Urinary bladder (tissue), 4 donors: Measurements from ENCODE around the gene ELMO1. TPM values are rescaled to one million over a fixed set of nuclear protein-coding genes. Genes with fewer than 3 reads are reported as not detected.

Experiments
- DNase-seq: peaks from one replicate; pipeline ENCODE4 v3.0.0-alpha.2; 2015; ENCODE audit errors: extremely low spot score
- H3K27ac ChIP-seq: one replicate; pipeline ENCODE4 v1.5.1; 2013; ENCODE audit warnings: low read depth, mild to moderate bottlenecking, moderate library complexity
- H3K36me3 ChIP-seq: one replicate; pipeline ENCODE4 v1.6.1; 2013; ENCODE audit warnings: mild to moderate bottlenecking, moderate library complexity; ENCODE audit not compliant: insufficient read depth
- H3K4me1 ChIP-seq: one replicate; pipeline ENCODE4 v1.6.1; 2013; ENCODE audit warnings: mild to moderate bottlenecking, moderate library complexity; ENCODE audit not compliant: insufficient read depth
- H3K4me3 ChIP-seq: one replicate; pipeline ENCODE4 v1.5.1; 2013; ENCODE audit warnings: low read depth, low read length
- WGBS: extraction: QIAGEN DNeasy Blood & Tissue Kit; methylation state at CpG from one replicate; pipeline ENCODE4 v1.1.7; 2013; 5-methylcytosine and 5-hydroxymethylcytosine counted together
- polyA plus RNA-seq: library from polyadenylated mRNA; stranded (reverse); fragments of 200-250 nt; gene quantifications from one replicate; pipeline ENCODE4 v1.2.3, GENCODE V29; 2013
- total RNA-seq: library from RNA; depleted of rRNA; stranded (reverse); fragments of >200 nt; gene quantifications from one replicate; pipeline ENCODE4 v1.2.3, GENCODE V29; 2014
- donor health status: healthy with polysubstance abuse.
- donor health status: healthy.

ELMO1 gene
- total and polyA plus RNA-seq, 2 donors, result 14.1 to 86.7 TPM

DNA sequence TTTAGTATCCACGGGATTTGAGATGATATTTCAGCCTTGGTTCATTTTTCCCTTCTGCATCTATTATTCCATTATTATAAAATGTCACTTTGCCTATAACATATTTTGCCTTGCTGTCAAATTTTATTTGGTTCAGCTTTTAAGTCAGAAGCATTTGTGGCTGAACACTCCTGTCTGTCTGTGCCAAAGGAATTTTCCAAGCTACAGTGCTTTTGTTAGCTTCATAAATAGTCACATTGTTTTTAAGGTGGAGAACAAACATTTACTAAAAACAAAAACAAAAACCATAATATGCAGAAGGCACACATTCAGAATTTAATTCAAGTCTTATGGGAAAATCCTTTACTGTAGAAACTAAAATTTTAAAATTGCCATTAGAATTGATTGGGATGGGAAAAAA is 33.8 kb upstream of the ELMO1 start:
- DNase-seq, result no peak
- H3K4me3 ChIP-seq, result no peak overlapping the region
- H3K27ac ChIP-seq, result no peak overlapping the region
- WGBS, result 39% methylated on average over 1 of the region's 1 CpG
- H3K36me3 ChIP-seq, result no peaks in the 10 kb centered on the region
- no peaks in the 10 kb centered on the region for H3K4me1 ChIP-seq

DNA sequence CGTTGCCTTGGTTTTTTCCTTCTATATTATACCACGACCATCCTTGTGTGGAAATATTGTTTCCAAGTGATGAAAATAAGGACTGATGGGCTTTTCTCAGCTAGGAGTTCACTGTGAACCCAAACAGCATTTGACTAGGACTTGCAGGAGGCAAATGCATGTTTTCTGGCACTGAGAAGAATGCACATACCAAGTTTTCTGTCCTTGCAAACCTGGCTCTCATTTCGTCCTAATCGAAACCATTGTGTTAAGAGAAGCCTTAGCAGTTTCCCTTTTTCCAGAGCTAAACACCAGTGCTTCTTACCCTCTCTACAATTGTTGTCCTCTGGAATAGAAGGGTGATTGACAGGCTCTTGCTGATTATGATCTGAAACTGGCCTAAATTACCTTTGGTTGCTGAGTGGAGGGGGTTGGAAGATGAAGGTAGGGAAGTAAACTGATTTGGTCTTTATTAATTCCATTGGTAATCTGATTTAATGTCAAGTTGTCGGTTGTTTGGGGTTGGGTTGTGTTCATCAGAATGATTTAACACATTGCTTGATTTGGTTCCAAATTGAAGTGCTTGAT is 33.1 kb upstream of the ELMO1 start:
- no peak for DNase-seq
- Histone ChIP-seq H3K27ac (no peak overlapping the region), H3K36me3 (no peaks in the 10 kb centered on the region), H3K4me1 (no peaks in the 10 kb centered on the region), H3K4me3 (no peak overlapping the region)
- 82% methylated on average over 5 of the region's 5 CpGs for WGBS

DNA sequence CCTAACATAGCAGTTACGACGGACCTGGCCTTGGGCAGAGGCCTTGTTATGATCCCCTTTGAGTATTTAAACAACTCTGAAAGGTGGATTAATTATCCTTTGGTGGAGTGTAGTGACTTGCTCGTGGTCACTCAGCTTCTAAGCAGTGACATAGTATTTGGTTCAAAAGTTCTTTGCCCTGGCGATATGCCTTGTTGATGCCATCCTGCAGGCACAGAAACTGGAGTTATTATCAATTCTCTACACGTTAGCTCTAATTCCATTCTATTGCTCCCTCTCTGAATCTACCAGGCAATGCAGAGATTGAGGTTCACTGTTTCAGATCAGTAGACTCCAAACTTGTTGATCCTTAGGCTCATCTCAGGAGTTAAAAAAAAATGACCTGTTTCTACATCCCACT is 32.5 kb upstream of the ELMO1 start:
- no peaks in the 10 kb centered on the region for H3K4me1 ChIP-seq
- DNase-seq, result no peak
- WGBS, result 81% methylated on average over 5 of the region's 5 CpGs
- H3K4me3 ChIP-seq, result no peak overlapping the region
- H3K27ac ChIP-seq, result no peak overlapping the region
- no peaks in the 10 kb centered on the region for H3K36me3 ChIP-seq

DNA sequence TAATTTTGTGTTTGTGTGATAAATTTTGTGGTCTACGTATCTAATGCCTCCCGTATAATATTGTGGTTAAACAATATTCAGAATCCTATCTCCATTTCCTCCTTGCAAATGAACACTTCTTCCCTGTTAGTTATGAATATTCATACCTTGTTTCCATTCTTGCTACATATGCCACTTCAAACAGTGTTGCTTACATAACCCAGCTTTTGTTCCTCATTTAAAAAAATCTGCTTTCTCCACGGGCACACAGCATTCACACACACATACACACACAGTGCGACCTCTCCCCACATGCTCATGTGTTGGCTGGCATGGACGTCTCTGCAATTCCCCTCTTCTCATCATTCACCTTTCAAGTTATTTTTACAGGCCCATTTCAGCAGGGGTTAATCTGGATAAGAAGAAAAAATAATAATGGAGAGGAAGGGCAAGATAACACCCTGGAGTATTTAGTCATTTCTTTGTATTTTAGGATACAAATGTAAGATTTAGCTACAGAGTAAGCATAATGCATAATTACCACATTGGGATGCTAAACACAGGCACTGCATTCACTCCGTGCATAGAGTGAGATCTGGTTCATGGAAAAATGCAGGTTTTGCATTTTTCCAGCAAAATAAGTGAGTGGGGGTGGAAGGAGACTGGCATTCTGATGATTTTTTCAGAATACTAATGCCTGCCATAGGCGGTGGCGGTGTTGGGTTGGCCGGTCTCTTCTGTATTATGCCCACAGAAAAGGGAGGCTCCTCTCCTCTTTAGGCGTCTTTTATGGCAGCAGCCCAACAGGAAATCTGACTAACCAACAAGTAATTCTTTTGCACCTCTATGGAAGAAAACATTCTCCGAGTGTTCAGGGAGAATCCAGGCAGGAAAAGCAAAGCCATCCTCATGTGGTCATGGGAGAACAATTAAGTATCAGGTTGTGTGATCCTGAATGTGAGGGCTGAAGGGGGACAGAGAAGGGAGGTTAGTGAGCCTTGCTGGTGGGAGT is 31.7 kb upstream of the ELMO1 start:
- 75% methylated on average over 11 of the region's 11 CpGs for WGBS
- DNase-seq, result no peak
- Histone ChIP-seq H3K27ac (no peak overlapping the region), H3K36me3 (no peaks in the 10 kb centered on the region), H3K4me1 (no peaks in the 10 kb centered on the region), H3K4me3 (no peak overlapping the region)

DNA sequence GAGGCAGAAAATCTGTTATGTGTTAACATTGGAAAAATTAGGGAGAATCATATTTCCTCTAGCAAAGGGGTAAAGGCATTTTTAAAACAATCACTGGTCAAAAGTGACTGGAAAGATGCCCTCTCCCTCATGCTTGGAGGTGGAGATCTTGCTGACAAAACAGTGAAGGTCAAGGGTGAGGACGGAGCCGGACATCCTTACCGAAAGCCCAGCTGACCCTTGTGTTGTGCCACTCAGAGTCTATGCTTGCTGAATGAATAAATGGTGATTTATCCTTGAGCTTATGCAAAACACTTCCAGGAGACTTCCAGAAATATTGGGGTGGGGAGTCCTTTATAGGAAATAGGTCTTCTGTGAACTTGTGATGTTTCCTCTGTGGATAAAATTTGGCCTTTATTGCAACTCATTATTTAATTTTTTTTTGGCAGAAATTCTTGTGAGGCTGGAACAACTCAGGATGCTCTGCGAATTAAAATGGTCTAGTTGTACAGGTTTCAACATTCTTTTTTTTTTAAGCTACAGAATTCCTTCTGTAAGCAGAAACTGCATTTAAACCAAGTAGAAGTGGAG is 28.3 kb upstream of the ELMO1 start:
- WGBS, result 58% methylated on average over 4 of the region's 4 CpGs
- H3K4me3 ChIP-seq, result no peak overlapping the region
- no peaks in the 10 kb centered on the region for H3K4me1 ChIP-seq
- no peaks in the 10 kb centered on the region for H3K36me3 ChIP-seq
- no peak overlapping the region for H3K27ac ChIP-seq
- no peak for DNase-seq

DNA sequence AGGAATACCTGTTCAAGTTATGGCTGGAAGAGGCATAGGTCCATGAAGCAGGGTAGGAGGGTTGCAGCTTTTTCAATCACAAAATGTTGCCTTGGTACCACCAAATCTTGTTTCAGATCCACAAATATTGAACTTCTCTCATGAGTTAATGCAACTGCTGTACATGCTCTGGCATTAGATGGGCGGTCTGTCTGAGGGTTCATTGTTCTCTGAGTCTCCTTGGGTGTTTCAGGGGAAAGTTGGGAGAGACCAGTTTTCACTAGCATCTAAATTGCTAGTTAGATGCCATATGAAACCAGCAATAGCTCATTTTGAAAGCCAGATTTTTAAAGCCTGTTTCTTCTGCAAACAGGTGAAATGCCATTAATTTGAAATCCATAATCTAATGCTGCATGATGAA is 27.8 kb upstream of the ELMO1 start:
- Histone ChIP-seq H3K4me1 (no peaks in the 10 kb centered on the region), H3K4me3 (no peak overlapping the region), H3K36me3 (no peaks in the 10 kb centered on the region), H3K27ac (no peak overlapping the region)
- WGBS, result 79% methylated on average over 1 of the region's 1 CpG
- no peak for DNase-seq

DNA sequence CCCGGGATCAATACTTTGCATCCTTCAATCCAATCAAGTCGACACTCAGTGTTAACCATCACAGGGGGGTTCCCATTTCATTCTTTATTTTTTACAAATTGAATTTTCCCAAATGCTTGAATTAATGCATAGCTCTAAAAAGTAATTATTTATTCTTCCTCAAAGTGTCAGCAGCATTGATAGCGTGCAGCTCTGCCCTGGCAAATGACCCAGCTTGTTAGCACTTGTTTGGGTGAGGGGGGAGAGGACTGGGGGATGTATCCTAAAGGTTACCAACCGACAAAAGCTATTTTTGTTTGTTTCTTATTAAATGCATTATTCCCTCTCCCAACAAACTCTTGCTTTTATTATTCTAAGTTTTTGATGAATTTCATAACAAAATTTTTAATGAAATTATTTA is 27.0 kb upstream of the ELMO1 start:
- no peaks in the 10 kb centered on the region for H3K4me1 ChIP-seq
- H3K4me3 ChIP-seq, result no peak overlapping the region
- H3K27ac ChIP-seq, result no peak overlapping the region
- no peak for DNase-seq
- 85% methylated on average over 4 of the region's 4 CpGs for WGBS
- H3K36me3 ChIP-seq, result no peaks in the 10 kb centered on the region

DNA sequence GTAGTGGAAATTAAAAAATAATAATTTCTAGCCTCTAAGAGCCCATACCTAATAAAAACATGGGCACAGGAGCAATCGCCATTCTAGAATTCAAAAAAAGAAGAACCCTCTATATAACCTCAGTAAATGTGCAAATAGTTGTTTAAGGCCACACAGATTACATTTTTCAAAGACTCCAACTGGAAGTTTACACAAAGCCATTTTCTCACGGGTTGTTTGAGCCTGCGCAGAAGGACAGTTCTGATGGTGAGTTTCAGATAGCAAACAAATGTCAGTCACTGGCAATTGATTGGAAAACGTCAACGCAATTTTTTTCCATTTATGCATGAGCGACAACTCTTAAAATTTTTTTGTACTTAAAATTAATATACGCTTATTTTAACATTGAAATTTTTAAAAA is 23.0 kb upstream of the ELMO1 start:
- no peak for DNase-seq
- Histone ChIP-seq H3K36me3 (no peaks in the 10 kb centered on the region), H3K4me1 (no peaks in the 10 kb centered on the region), H3K27ac (no peak overlapping the region), H3K4me3 (no peak overlapping the region)
- WGBS, result 85% methylated on average over 7 of the region's 7 CpGs

DNA sequence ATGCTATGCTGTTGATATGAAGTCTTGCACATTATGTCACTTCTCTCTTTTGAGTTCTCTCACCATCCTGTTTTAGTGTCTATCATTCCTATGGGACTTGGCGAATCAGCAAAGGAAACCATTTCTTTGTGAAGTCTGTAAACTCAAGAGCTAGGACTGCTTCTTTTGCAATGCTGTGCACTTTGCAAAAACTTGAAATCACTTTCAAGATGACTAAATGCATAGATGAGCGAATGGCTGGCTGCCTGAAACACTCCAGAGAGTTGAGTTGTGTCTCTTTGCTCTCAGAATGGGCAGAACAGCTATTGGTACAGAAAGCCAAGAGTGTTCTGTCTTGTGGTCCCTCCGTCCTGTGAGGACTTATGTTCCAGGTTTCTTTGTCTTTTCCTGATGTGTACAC is 18.3 kb upstream of the ELMO1 start:
- no peak for DNase-seq
- no peak overlapping the region for H3K4me3 ChIP-seq
- no peaks in the 10 kb centered on the region for H3K4me1 ChIP-seq
- WGBS, result 81% methylated on average over 3 of the region's 3 CpGs
- H3K36me3 ChIP-seq, result no peaks in the 10 kb centered on the region
- no peak overlapping the region for H3K27ac ChIP-seq

DNA sequence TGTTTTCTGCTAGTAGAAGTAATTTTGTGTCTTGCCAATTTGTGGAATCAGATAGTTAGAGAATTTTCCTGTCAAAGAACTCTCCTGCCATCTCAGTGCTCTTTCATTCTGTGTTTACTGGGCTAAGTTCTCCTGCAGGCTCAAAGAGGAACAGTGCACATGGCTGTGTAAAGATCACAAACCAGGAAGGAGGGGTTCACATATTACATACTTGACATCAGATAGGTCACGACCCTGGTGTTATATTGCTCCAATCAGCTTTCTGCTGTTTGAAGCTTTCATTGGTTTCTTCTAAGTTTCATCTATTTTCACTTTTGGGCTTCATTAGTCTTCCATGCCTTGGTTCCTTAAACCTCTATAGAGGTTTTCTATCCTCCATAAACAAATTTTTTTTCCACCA is 13.5 kb upstream of the ELMO1 start:
- no peak overlapping the region for H3K27ac ChIP-seq
- H3K36me3 ChIP-seq, result no peaks in the 10 kb centered on the region
- no peaks in the 10 kb centered on the region for H3K4me1 ChIP-seq
- DNase-seq, result no peak
- 72% methylated on average over 1 of the region's 1 CpG for WGBS
- H3K4me3 ChIP-seq, result no peak overlapping the region

DNA sequence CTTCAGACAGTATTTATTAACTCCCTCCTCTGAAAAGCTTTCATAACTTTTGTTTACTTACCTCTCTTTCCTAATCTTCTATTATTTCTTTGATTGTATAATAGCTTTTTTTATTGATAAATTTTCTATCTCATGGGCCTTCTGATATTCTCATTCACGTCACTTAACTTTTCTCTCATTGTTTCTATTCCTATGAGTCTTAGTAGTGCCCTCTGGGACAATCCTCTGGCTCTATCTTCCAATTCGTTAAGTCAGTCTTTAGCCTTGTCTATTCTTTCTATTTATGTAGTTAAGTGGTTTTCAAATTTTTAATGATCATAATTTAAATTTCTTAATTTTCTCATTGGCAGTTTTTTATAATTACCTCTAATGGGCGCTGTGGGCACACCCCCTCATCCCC is 6.4 kb upstream of the ELMO1 start:
- Histone ChIP-seq H3K4me1 (no peaks in the 10 kb centered on the region), H3K4me3 (no peak overlapping the region), H3K27ac (no peak overlapping the region), H3K36me3 (no peaks in the 10 kb centered on the region)
- 90% methylated on average over 3 of the region's 3 CpGs for WGBS
- no peak for DNase-seq

DNA sequence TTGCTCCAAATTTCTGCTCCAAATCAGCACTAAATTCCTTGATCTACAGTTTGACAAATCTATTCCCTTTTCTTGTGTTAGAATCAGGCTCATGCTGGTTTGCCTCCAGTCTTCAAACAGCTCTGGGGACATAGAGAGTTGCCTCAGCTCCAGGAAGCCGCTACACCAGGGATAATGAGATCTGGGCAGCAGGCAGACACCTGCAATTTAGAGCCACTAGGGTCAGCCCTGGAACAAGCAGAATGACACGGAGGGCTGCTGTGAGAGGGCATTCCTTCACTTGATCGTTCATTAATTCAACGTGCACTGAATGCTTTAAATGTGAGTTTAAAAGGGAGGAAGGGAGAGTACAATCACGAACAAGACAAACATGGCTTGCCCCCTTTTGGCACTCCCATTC is 3.7 kb upstream of the ELMO1 start:
- DNase-seq, result no peak
- no peak overlapping the region for H3K4me3 ChIP-seq
- no peaks in the 10 kb centered on the region for H3K4me1 ChIP-seq
- 67% methylated on average over 5 of the region's 5 CpGs for WGBS
- no peaks in the 10 kb centered on the region for H3K36me3 ChIP-seq
- H3K27ac ChIP-seq, result no peak overlapping the region

DNA sequence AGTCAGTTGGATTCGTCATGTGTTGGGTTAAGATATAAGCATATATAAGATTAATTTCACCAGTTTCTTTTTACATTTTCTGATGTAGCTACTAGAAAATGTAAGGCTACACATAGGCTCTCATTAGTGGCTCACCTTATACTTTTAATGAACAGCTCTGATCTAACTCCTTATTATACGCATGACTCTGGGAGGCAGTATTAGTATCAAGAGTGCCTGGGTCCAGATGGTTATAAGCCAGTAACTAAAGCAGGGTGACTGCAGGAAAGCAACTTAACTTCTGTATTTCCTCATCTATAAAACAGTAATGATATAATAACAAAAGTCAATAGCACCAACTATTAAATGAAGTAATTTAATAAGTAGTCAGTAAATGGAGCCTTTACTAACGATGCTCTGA is 1.4 kb upstream of the ELMO1 start:
- no peak overlapping the region for H3K27ac ChIP-seq
- H3K4me1 ChIP-seq, result no peaks in the 10 kb centered on the region
- 88% methylated on average over 3 of the region's 3 CpGs for WGBS
- H3K4me3 ChIP-seq, result no peak overlapping the region
- no peak for DNase-seq
- H3K36me3 ChIP-seq, result no peaks in the 10 kb centered on the region

DNA sequence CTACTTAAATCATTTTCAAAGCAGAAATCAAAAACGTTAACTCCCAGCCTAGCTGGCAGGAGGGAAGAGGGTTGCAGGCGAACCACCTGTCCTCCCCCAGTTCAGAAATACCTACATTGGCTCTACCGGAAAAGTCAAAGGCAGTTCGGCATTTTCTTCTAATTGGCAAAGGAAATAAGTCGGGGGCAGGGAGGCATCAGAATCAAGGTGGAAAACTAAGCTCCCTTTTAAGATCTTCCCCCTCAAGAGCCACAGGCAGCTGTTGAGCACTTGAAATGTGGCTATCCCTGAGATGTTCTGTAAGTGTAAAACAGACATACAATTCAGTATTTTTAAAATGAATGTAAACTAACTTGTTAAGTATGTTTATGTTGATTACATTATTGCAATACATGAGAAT is 957 bp upstream of the ELMO1 start:
- WGBS, result 23% methylated on average over 5 of the region's 5 CpGs
- H3K27ac ChIP-seq, result no peak overlapping the region
- H3K36me3 ChIP-seq, result no peaks in the 10 kb centered on the region
- DNase-seq, result no peak
- no peaks in the 10 kb centered on the region for H3K4me1 ChIP-seq
- no peak overlapping the region for H3K4me3 ChIP-seq
